Liver (tissue), 3 donors: ENCODE results near the gene MYO3B.

Experiments used
- CTCF ChIP-seq: fragments of 150-350 bp; IDR thresholded peaks from 2 replicates; pipeline ENCODE4 v1.5.1; 2017; ENCODE audit warnings: improper control_type of control experiment, low read depth, low read length; ENCODE audit not compliant: missing input control
- EGR1 ChIP-seq, 2 donors: IDR thresholded peaks; 2 replicates each; pipeline ENCODE4 v1.6.1; 2016 to 2018; ENCODE audit warnings: antibody characterized with exemption in 2 of 2, low read depth in 2 of 2
- GABPA ChIP-seq, 2 donors: IDR thresholded peaks in 1 of 2; conservative IDR thresholded peaks in 1 of 2; 2 replicates each; pipeline ENCODE4 v1.6.1; 2016; ENCODE audit warnings: antibody characterized with exemption in 2 of 2, mild to moderate bottlenecking in 1 of 2, moderate library complexity in 1 of 2
- MAX ChIP-seq: IDR thresholded peaks from 2 replicates; pipeline ENCODE4 v1.6.1; 2016; ENCODE audit warnings: antibody characterized with exemption
- NR2F2 ChIP-seq: IDR thresholded peaks from 2 replicates; pipeline ENCODE4 v1.6.1; 2016; ENCODE audit warnings: antibody characterized with exemption
- RAD21 ChIP-seq, 2 donors: IDR thresholded peaks; 2 replicates each; pipeline ENCODE4 v1.6.1; 2016; ENCODE audit warnings: antibody characterized with exemption in 2 of 2, mild to moderate bottlenecking in 2 of 2
- SP1 ChIP-seq: IDR thresholded peaks from 2 replicates; pipeline ENCODE4 v1.6.1; 2018; ENCODE audit warnings: antibody characterized with exemption, mild to moderate bottlenecking
- TAF1 ChIP-seq: conservative IDR thresholded peaks from 2 replicates; pipeline ENCODE4 v1.6.1; 2016; ENCODE audit warnings: antibody characterized with exemption, mild to moderate bottlenecking
- YY1 ChIP-seq: IDR thresholded peaks from 2 replicates; pipeline ENCODE4 v1.6.1; 2016; ENCODE audit warnings: antibody characterized with exemption, mild to moderate bottlenecking
- TF ChIP-seq, protein P1 (sequence below): IDR thresholded peaks from 2 replicates; pipeline ENCODE4 v1.6.1; 2016; ENCODE audit warnings: antibody characterized with exemption, mild to moderate bottlenecking
- donor health status: healthy.
- donor health status: healthy.

- no peak for TF ChIP-seq CTCF
- TF ChIP-seq RAD21 (IDR thresholded peaks at IDR 0.05), result no peak
- no peak for TF ChIP-seq MAX
- no peak for TF ChIP-seq YY1
- TF ChIP-seq, protein P1, sequence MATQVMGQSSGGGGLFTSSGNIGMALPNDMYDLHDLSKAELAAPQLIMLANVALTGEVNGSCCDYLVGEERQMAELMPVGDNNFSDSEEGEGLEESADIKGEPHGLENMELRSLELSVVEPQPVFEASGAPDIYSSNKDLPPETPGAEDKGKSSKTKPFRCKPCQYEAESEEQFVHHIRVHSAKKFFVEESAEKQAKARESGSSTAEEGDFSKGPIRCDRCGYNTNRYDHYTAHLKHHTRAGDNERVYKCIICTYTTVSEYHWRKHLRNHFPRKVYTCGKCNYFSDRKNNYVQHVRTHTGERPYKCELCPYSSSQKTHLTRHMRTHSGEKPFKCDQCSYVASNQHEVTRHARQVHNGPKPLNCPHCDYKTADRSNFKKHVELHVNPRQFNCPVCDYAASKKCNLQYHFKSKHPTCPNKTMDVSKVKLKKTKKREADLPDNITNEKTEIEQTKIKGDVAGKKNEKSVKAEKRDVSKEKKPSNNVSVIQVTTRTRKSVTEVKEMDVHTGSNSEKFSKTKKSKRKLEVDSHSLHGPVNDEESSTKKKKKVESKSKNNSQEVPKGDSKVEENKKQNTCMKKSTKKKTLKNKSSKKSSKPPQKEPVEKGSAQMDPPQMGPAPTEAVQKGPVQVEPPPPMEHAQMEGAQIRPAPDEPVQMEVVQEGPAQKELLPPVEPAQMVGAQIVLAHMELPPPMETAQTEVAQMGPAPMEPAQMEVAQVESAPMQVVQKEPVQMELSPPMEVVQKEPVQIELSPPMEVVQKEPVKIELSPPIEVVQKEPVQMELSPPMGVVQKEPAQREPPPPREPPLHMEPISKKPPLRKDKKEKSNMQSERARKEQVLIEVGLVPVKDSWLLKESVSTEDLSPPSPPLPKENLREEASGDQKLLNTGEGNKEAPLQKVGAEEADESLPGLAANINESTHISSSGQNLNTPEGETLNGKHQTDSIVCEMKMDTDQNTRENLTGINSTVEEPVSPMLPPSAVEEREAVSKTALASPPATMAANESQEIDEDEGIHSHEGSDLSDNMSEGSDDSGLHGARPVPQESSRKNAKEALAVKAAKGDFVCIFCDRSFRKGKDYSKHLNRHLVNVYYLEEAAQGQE, result no peak
- TF ChIP-seq GABPA (IDR thresholded peaks at IDR 0.05 in 1 of 2, conservative IDR thresholded peaks at IDR 0.05 in 1 of 2), result no peak
- TF ChIP-seq TAF1, result no peak
- TF ChIP-seq SP1, result no peak
- TF ChIP-seq NR2F2, result no peak
- no peak for TF ChIP-seq EGR1 (IDR thresholded peaks at IDR 0.05; ENCODE audit: low read depth in 2 of 2)
Observed at GRCh38 chr2:170276056-170276455, 98.1 kb downstream of the MYO3B start.
